HepG2 (cell line): ENCODE measurements around the gene CACNA1D. TPM values are rescaled to one million over a fixed set of nuclear protein-coding genes. Genes with fewer than 3 reads are reported as not detected.
A peak's percentile ranks its signal among the peaks of the same experiment; 100 is the strongest.

Experiments
- ATAC-seq: fragments of 200-7000 bp; cut with Tn5 transposase; 3 replicates; pipeline ENCODE4 v1.9.1; 2020; ENCODE audit warnings: mild to moderate bottlenecking, moderate library complexity
- BruUV-seq: library from RNA; stranded (reverse); fragments of 400-500 nt; replicated peaks from 2 replicates; lab custom pipeline; 2021; lab: Mats Ljungman, UMichigan
- CTCF ChIA-PET: fragments of 300-600 bp; formaldehyde crosslinking; extraction: SDS; loops from one replicate; lab custom pipeline; 2021; ENCODE audit warnings: low total read pairs, inconsistent platforms, low intra/inter-chr PET ratio; lab: Yijun Ruan, JAX
- POLR2A ChIA-PET: fragments of 350-600 bp; sonication (Branson Sonifier 250); formaldehyde crosslinking; loops from one replicate; lab custom pipeline; 2020; ENCODE audit warnings: antibody characterized with exemption, inconsistent platforms; lab: Yijun Ruan, JAX
- DNase-seq: peaks from one replicate; pipeline ENCODE4 v3.0.0-alpha.2; 2015; ENCODE audit warnings: low spot score
- FAIRE-seq: peaks from 3 replicates; lab custom pipeline; 2011; peaks lifted over from hg19 to GRCh38; lab: Jason Lieb, UNC
- H2AFZ ChIP-seq: one replicate; pipeline ENCODE4 v1.6.1; 2011; ENCODE audit warnings: low read length, inconsistent platforms
- H3K27ac ChIP-seq: fragments of 300-600 bp; 3 replicates; pipeline ENCODE4 v1.8.0; 2011; ENCODE audit warnings: mixed run types, mild to moderate bottlenecking, mixed read lengths, low read length, inconsistent platforms; ENCODE audit not compliant: insufficient read depth; ENCODE audit errors: extremely low read length
- H3K27me3 ChIP-seq, 2 experiments: fragments of 200-600 bp in 1 of 2; 2 replicates in 1 of 2; 3 replicates in 1 of 2; pipeline versions ENCODE4 v1.6.0 to v1.8.0; 2011; ENCODE audit warnings: low read length in 2 of 2, mild to moderate bottlenecking in 2 of 2, moderate library complexity in 2 of 2, inconsistent platforms in 1 of 2; ENCODE audit not compliant: insufficient read depth in 2 of 2, control insufficient read depth in 1 of 2
- H3K36me3 ChIP-seq, 2 experiments: fragments of 200-600 bp in 1 of 2; replicated peaks in 1 of 2; 2 replicates in 1 of 2; 3 replicates in 1 of 2; pipeline versions ENCODE4 v1.5.1 to v1.8.0; 2011; ENCODE audit warnings: low read length in 2 of 2, inconsistent platforms in 1 of 2; ENCODE audit not compliant: insufficient read depth in 2 of 2, control insufficient read depth in 1 of 2
- H3K4me1 ChIP-seq: 2 replicates; pipeline ENCODE4 v1.5.1; 2012; ENCODE audit warnings: low read length, inconsistent platforms; ENCODE audit not compliant: insufficient read depth
- H3K4me2 ChIP-seq: 2 replicates; pipeline ENCODE4 v1.6.0; 2011; ENCODE audit warnings: low read depth, low read length, inconsistent platforms
- H3K4me3 ChIP-seq, 3 experiments: fragments of 200-600 bp in 1 of 3; sonication (generic), shearing (Covaris generic) in 1 of 3; replicated peaks in 1 of 3; 2 replicates each; pipeline ENCODE4 v1.5.1; 2011 to 2016; ENCODE audit warnings: low read length in 3 of 3, inconsistent platforms in 2 of 3, low read depth in 2 of 3, mild to moderate bottlenecking in 2 of 3, control low read depth in 1 of 3, mixed read lengths in 1 of 3; ENCODE audit not compliant: insufficient read depth in 1 of 3
- H3K79me2 ChIP-seq: one replicate; pipeline ENCODE4 v1.6.1; 2011; ENCODE audit warnings: low read length, inconsistent platforms; ENCODE audit not compliant: insufficient read depth
- H3K9ac ChIP-seq: 2 replicates; pipeline ENCODE4 v1.6.0; 2011; ENCODE audit warnings: mild to moderate bottlenecking, low read depth, low read length, inconsistent platforms; ENCODE audit not compliant: insufficient read depth
- H3K9me3 ChIP-seq: 2 replicates; pipeline ENCODE4 v1.5.1; 2012; ENCODE audit warnings: mild to moderate bottlenecking, low read length
- H4K20me1 ChIP-seq: 2 replicates; pipeline ENCODE4 v1.6.0; 2011; ENCODE audit warnings: inconsistent platforms, mild to moderate bottlenecking, low read length, moderate library complexity; ENCODE audit not compliant: insufficient read depth
- BCL6 ChIP-seq: IDR thresholded peaks from 2 replicates; pipeline ENCODE4 v1.6.1; 2016; ENCODE audit warnings: missing genetic modification reagents, missing compliant biosample characterization
- ELF1 ChIP-seq: sonication (generic); formaldehyde crosslinking; IDR thresholded peaks from 2 replicates; pipeline ENCODE4 v1.4.0; 2020; ENCODE audit warnings: missing genetic modification reagents
- ERF ChIP-seq: IDR thresholded peaks from 2 replicates; pipeline ENCODE4 v1.6.1; 2018; ENCODE audit warnings: missing biosample characterization, missing genetic modification reagents
- MIER3 ChIP-seq: IDR thresholded peaks from 2 replicates; pipeline ENCODE4 v1.6.1; 2016; ENCODE audit warnings: missing compliant biosample characterization, borderline replicate concordance
- NCOA5 ChIP-seq: sonication (generic); formaldehyde crosslinking; IDR thresholded peaks from 2 replicates; pipeline ENCODE4 v1.4.0; 2020; ENCODE audit warnings: missing genetic modification reagents
- SRSF4 ChIP-seq: fragments of 200-400 bp; formaldehyde crosslinking; IDR thresholded peaks from one replicate; pipeline ENCODE4 v1.6.1; 2018; ENCODE audit warnings: mild to moderate bottlenecking, low read depth, low read length, moderate library complexity; ENCODE audit not compliant: poor library complexity, severe bottlenecking
- ZNF609 ChIP-seq: sonication (generic); formaldehyde crosslinking; IDR thresholded peaks from 2 replicates; pipeline ENCODE4 v1.4.0; 2020; ENCODE audit warnings: mild to moderate bottlenecking, missing genetic modification reagents, borderline replicate concordance
- ZUFSP ChIP-seq: sonication (generic); formaldehyde crosslinking; IDR thresholded peaks from 2 replicates; pipeline ENCODE4 v1.9.0; 2021; ENCODE audit warnings: missing genetic modification reagents, mild to moderate bottlenecking, borderline replicate concordance
- WGBS: methylation state at CpG from one replicate; pipeline ENCODE4 v1.1.6; 2017; ENCODE audit warnings: low lambda C conversion rate; 5-methylcytosine and 5-hydroxymethylcytosine counted together
- in situ Hi-C: cut with HindIII; loops from 2 replicates; pipeline ENCODE4 v1.10.0; 2017; ENCODE audit warnings: low pct_unique_long_range_greater_than_20kb; ENCODE audit not compliant: extremely low pct_ligation_motif_present
- intact Hi-C: fragments of 100-400 bp; cut with micrococcal nuclease; formaldehyde crosslinking; loops from one replicate; pipeline ENCODE4 v1.10.0; 2022; ENCODE audit not compliant: unreplicated experiment
- polyA plus RNA-seq, 8 experiments: library from polyadenylated mRNA; depleted of rRNA in 3 of 8; stranded (reverse) in 7 of 8; unstranded in 1 of 8; fragments of >200 nt; fragmentation: Illumina TruSeq in 4 of 8; extraction: Trizol in 4 of 8; gene quantifications; 2 replicates each; pipeline versions ENCODE4 v1.2.1 to v1.2.3, GENCODE V29; 2011 to 2016; ENCODE audit warnings: low read depth in 4 of 8, missing spikeins in 1 of 8, mixed read lengths in 1 of 8; ENCODE audit not compliant: insufficient read depth in 1 of 8
- total RNA-seq, 5 experiments: library from RNA; depleted of rRNA; stranded (reverse); fragments of >200 nt; fragmentation: Illumina TruSeq; extraction: Trizol; gene quantifications; 2 replicates each; pipeline ENCODE4 v1.2.3, GENCODE V29; 2016; ENCODE audit warnings: low read depth in 1 of 5

Gene CACNA1D
- total and polyA plus RNA-seq, 2 of the 13 experiments (the other 11 are each of a cell fraction or from before 2014, with no cell fraction given): 0.26 to 0.38 TPM

GRCh38 chr3:53808496-53808895 is 314.1 kb downstream of the CACNA1D start (continued):
- TF ChIP-seq NCOA5 (CRISPR knock-in tag) (no peak), BCL6 (CRISPR knock-in tag) (no peak)
- TF ChIP-seq, all 625 proteins: peak for 2

GRCh38 chr3:53809267-53809666 is 314.9 kb downstream of the CACNA1D start:
- no peaks in the 10 kb centered on the region; a peak in 1 of 5 replicates for H3K27me3 ChIP-seq
- no peak overlapping the region for H3K9ac ChIP-seq
- CTCF ChIA-PET: no interaction called here
- no peaks in the 10 kb centered on the region for H3K9me3 ChIP-seq
- no peaks in the 10 kb centered on the region for H3K79me2 ChIP-seq
- H3K36me3 ChIP-seq: no peaks in the 10 kb centered on the region
- no peak overlapping the region for H3K27ac ChIP-seq
- no TSS peak for BruUV-seq
- POLR2A ChIA-PET: no interaction called here
- H2AFZ ChIP-seq: no peak overlapping the region
- ATAC-seq (peak; percentile 4), DNase-seq (no peak), FAIRE-seq (no peak)
- H3K4me3 ChIP-seq: no peak overlapping the region
- in situ Hi-C loops (no loop called here), intact Hi-C loops (loop anchor here (5.0 kb wide), 1 partner anchor 33 kb away; no protein-coding TSS in a partner anchor)
- WGBS: 88% methylated on average over 12 of the region's 12 CpGs
- no peak overlapping the region for H3K4me2 ChIP-seq
- peaks cover 8% of the 10 kb centered on the region; the same call in 1 of the 2 replicates for H4K20me1 ChIP-seq
- TF ChIP-seq MIER3 (no peak), SRSF4 (no peak), ERF (CRISPR knock-in tag) (no peak), ZNF609 (CRISPR knock-in tag) (no peak), ELF1 (CRISPR knock-in tag) (no peak), ZUFSP (CRISPR knock-in tag) (no peak)
- H3K4me1 ChIP-seq: peaks cover 18% of the 10 kb centered on the region
